Heart right ventricle (tissue), 16 donors: ENCODE data around the gene FLNA. TPM values are rescaled to one million over a fixed set of nuclear protein-coding genes. Genes with fewer than 3 reads are reported as not detected.
A peak's percentile ranks its signal among the peaks of the same experiment; 100 is the strongest.

Experiments used
- ATAC-seq, 8 donors: fragments of 200-7000 bp; cut with Tn5 transposase; one replicate each; pipeline ENCODE4 v1.9.1; 2020; ENCODE audit warnings: mild to moderate bottlenecking in 8 of 8, moderate library complexity in 8 of 8, moderate number of reproducible peaks in 1 of 8
- DNase-seq, 2 donors: peaks; one replicate each; pipeline ENCODE4 v3.0.0-alpha.2; 2020
- H3K27ac ChIP-seq, 10 donors: fragments of 200-600 bp; sonication (generic) in 2 of 10; one replicate each; pipeline versions ENCODE4 v1.5.0 to v1.8.0; 2020 to 2022; ENCODE audit warnings: mild to moderate bottlenecking in 3 of 10
- H3K27me3 ChIP-seq, 7 donors: fragments of 200-600 bp; one replicate each; pipeline ENCODE4 v1.8.0; 2021 to 2022; ENCODE audit warnings: mild to moderate bottlenecking in 2 of 7
- H3K36me3 ChIP-seq, 9 donors: fragments of 200-600 bp; sonication (generic) in 1 of 9; one replicate each; pipeline versions ENCODE4 v1.5.0 to v1.8.0; 2020 to 2022; ENCODE audit warnings: mild to moderate bottlenecking in 2 of 9
- H3K4me1 ChIP-seq, 9 donors: fragments of 200-600 bp; sonication (generic) in 1 of 9; one replicate each; pipeline versions ENCODE4 v1.5.0 to v1.8.0; 2020 to 2022; ENCODE audit warnings: mild to moderate bottlenecking in 4 of 9
- H3K4me3 ChIP-seq, 10 donors: fragments of 200-600 bp; sonication (generic) in 2 of 10; one replicate each; pipeline versions ENCODE4 v1.5.0 to v1.8.0; 2020 to 2022; ENCODE audit warnings: mild to moderate bottlenecking in 7 of 10, moderate library complexity in 2 of 10
- H3K9me3 ChIP-seq, 11 donors: fragments of 200-600 bp in 10 of 11; sonication (generic) in 2 of 11; one replicate each; pipeline versions ENCODE4 v1.5.0 to v1.8.0; 2013 to 2022; ENCODE audit warnings: mild to moderate bottlenecking in 2 of 11, control low read depth in 1 of 11, moderate library complexity in 1 of 11
- CTCF ChIP-seq, 9 donors: fragments of 200-600 bp; sonication (generic) in 2 of 9; IDR thresholded peaks; one replicate each; pipeline versions ENCODE4 v1.5.0 to v1.8.0; 2021 to 2022; ENCODE audit warnings: antibody characterized with exemption in 9 of 9, mild to moderate bottlenecking in 5 of 9, moderate library complexity in 1 of 9
- WGBS, 2 donors: extraction: QIAGEN DNeasy Blood & Tissue Kit; methylation state at CpG; one replicate each; pipeline ENCODE4 v1.1.7; 2013; ENCODE audit warnings: inconsistent platforms in 1 of 2; 5-methylcytosine and 5-hydroxymethylcytosine counted together
- intact Hi-C, 10 donors: fragments of 100-400 bp; cut with DNase I; formaldehyde crosslinking; loops; one replicate each; pipeline versions ENCODE4 v1.11.1 to v1.14.2; 2022
- polyA plus RNA-seq, 2 donors: library from polyadenylated mRNA; stranded (reverse); fragments of 200-250 nt; gene quantifications; one replicate each; pipeline ENCODE4 v1.2.3, GENCODE V29; 2013
- total RNA-seq, 10 donors: library from RNA; stranded (reverse); fragmentation: NEBNext Ultra II Directional in 3 of 10; extraction: Animal tissue kit (Norgen Biotek cat#: 25700) in 3 of 10; gene quantifications; one replicate each; pipeline versions ENCODE4 v1.2.1 to v1.2.4, GENCODE V29; 2021 to 2023
- donor health status: Arrhythmogenic right ventricular cardiomyopathy.
- donor health status: ischemic (EF 13 %, LVEDD 7.1; RV severe dilation, severe dysfunction).
- donor health status: healthy with polysubstance abuse.
- donor health status: DM: no; HTN: yes; CAD: no.
- donor health status: DM: no; HTN: no; CAD: no.
- donor health status: ischemic (EF 25% LVEDD 6.9; RV normal size, moderate dysfunction).
- donor health status: ischemic (EF 25% LVEDD 5.7; RV mildly dilated, moderate dysfunction).
- donor health status: healthy.
- donor health status: DM: yes; HTN: yes; CAD: no.
- donor health status: Ischemic cardiomyopathy.
- donor health status: ischemic (EF 35%, LVEDD 5.7; RV mildly dilated, moderate dysfunction).
- donor health status: nonischemic (EF 11% LVEDD 7.7; RV severe dilation, severe dysfunction).
- donor health status: DM: yes; HTN: yes; CAD: no.
- donor health status: PGD.
- donor health status: ischemic (EF 29% LVEDD 5.4; RV normal size, mild dysfunction).
- donor health status: nonischemic (EF 23%, LVEDD 6.1; RV moderate dilation, normal function).

FLNA gene
- total and polyA plus RNA-seq, 12 donors = 139 to 442 (median 199) TPM

GRCh38 chrX:154309041-154309775 lies 65.2 kb downstream of the FLNA start:
- no peak for DNase-seq

GRCh38 chrX:154308108-154308946 lies 66.1 kb downstream of the FLNA start:
- no peaks in the 10 kb centered on the region for H3K9me3 ChIP-seq
- no peaks in the 10 kb centered on the region for H3K36me3 ChIP-seq
- WGBS, 2 donors = 49 to 51% methylated on average over 8 to 9 of the region's 9 CpGs
- H3K4me1 ChIP-seq = peaks cover 0 to 22% (median 0%) of the 10 kb centered on the region in 9 donors
- TF ChIP-seq CTCF (IDR thresholded peaks at IDR 0.05) = peak; percentile 40 to 83 (median 71)
- peaks cover 0 to 16% (median 0%) of the 10 kb centered on the region in 7 donors for H3K27me3 ChIP-seq
- intact Hi-C loops = no loop called here
- ATAC-seq (peak in 7 of 8 donors; percentile 46 to 82 (median 71)), DNase-seq (peak; percentile 48 to 69)
- no peak overlapping the region for H3K4me3 ChIP-seq
- peak overlapping the region in 1 of 10 donors; percentile 26 for H3K27ac ChIP-seq

More at GRCh38 chrX:154309041-154309775, 65.2 kb downstream of the FLNA start:
- Histone ChIP-seq H3K27ac (peak overlapping the region in 1 of 10 donors; percentile 61), H3K9me3 (no peaks in the 10 kb centered on the region), H3K27me3 (peaks cover 0 to 18% (median 0%) of the 10 kb centered on the region in 7 donors), H3K4me1 (peaks cover 0 to 29% (median 0%) of the 10 kb centered on the region in 9 donors), H3K36me3 (no peaks in the 10 kb centered on the region), H3K4me3 (no peak overlapping the region)
- intact Hi-C loops = no loop called here
- no peak for TF ChIP-seq CTCF (IDR thresholded peaks at IDR 0.05)
- no peak for ATAC-seq
- 87 to 88% methylated on average over 15 to 16 of the region's 16 CpGs for WGBS, 2 donors

- Histone ChIP-seq H3K36me3 (no peaks in the 10 kb centered on the region), H3K27me3 (peaks cover 0 to 16% (median 0%) of the 10 kb centered on the region in 7 donors), H3K4me3 (no peak overlapping the region), H3K9me3 (no peaks in the 10 kb centered on the region), H3K27ac (no peak overlapping the region), H3K4me1 (peaks cover 0 to 21% (median 0%) of the 10 kb centered on the region in 9 donors)
- TF ChIP-seq CTCF (IDR thresholded peaks at IDR 0.05) = no peak
- intact Hi-C loops = no loop called here
- DNase-seq (no peak), ATAC-seq (no peak)
- 82 to 83% methylated on average over 6 of the region's 6 CpGs for WGBS, 2 donors
These were observed 67.2 kb downstream of the FLNA start for GRCh38 chrX:154307202-154307601.

- Histone ChIP-seq H3K4me1 (peaks cover 0 to 21% (median 0%) of the 10 kb centered on the region in 9 donors), H3K36me3 (no peaks in the 10 kb centered on the region), H3K4me3 (no peak overlapping the region), H3K27me3 (peaks cover 0 to 16% (median 0%) of the 10 kb centered on the region in 7 donors), H3K9me3 (no peaks in the 10 kb centered on the region), H3K27ac (peak overlapping the region in 1 of 10 donors; percentile 23)
- intact Hi-C loops = no loop called here
- ATAC-seq (peak in 1 of 8 donors; percentile 67), DNase-seq (no peak)
- 73 to 93% methylated on average over 7 to 11 of the region's 11 CpGs for WGBS, 2 donors
- TF ChIP-seq CTCF (IDR thresholded peaks at IDR 0.05) = no peak
These were observed 68.8 kb downstream of the FLNA start for GRCh38 chrX:154305541-154306205.
